OCI-M2 (cell line): Measurements from ENCODE around the gene PCNT.

ENCODE experiments used
- DNase-seq: peaks from one replicate; lab custom pipeline; 2025; ENCODE audit not compliant: unreplicated experiment; lab: John Stamatoyannopoulos, UW

Gene PCNT, protein sequence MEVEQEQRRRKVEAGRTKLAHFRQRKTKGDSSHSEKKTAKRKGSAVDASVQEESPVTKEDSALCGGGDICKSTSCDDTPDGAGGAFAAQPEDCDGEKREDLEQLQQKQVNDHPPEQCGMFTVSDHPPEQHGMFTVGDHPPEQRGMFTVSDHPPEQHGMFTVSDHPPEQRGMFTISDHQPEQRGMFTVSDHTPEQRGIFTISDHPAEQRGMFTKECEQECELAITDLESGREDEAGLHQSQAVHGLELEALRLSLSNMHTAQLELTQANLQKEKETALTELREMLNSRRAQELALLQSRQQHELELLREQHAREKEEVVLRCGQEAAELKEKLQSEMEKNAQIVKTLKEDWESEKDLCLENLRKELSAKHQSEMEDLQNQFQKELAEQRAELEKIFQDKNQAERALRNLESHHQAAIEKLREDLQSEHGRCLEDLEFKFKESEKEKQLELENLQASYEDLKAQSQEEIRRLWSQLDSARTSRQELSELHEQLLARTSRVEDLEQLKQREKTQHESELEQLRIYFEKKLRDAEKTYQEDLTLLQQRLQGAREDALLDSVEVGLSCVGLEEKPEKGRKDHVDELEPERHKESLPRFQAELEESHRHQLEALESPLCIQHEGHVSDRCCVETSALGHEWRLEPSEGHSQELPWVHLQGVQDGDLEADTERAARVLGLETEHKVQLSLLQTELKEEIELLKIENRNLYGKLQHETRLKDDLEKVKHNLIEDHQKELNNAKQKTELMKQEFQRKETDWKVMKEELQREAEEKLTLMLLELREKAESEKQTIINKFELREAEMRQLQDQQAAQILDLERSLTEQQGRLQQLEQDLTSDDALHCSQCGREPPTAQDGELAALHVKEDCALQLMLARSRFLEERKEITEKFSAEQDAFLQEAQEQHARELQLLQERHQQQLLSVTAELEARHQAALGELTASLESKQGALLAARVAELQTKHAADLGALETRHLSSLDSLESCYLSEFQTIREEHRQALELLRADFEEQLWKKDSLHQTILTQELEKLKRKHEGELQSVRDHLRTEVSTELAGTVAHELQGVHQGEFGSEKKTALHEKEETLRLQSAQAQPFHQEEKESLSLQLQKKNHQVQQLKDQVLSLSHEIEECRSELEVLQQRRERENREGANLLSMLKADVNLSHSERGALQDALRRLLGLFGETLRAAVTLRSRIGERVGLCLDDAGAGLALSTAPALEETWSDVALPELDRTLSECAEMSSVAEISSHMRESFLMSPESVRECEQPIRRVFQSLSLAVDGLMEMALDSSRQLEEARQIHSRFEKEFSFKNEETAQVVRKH (N-terminal part only)

DNA sequence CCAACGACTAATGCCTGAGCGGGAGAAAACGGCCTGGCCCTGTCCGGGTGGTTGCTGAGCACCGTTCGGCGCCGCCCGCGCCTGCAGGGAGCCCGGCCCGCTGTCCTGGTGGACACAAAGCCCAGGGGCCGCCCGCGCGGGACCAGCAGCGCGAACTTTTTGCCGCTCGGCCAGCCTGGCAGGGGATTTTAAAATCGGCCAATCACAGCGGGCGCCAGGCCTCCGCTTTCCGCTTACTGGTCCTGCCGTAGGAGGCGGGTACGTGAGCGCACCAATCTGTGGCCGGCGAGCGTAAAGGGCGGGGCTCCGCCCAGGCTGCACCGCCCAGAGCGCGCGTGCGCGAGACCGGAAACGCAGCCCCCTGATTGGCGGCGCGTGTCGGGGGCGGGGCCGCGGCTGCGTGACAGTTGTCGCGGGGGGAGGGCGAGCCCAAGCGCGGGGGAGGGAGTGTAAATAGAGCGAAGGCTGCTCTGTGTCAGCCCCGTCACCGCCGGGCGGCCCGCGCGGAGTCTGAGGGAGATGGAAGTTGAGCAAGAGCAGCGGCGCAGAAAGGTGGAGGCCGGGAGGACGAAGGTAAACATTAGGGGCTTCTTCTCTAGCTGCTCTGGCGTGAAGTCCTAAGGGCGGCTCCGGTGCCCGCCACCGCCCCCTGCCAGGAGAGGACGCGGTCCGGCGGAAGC lies at the start of gene PCNT, which contains the start of gene C21orf58:
Gene PCNT (plus strand): TSS at position 447 of the 680 bp plus-strand sequence. CDS start 73 bp downstream, at position 520.
Gene C21orf58 (minus strand): TSS at position 161 of the 680 bp plus-strand sequence. CDS start 1,132 bp downstream, outside the sequence.
- DNase-seq: peak; percentile 100

DNA sequence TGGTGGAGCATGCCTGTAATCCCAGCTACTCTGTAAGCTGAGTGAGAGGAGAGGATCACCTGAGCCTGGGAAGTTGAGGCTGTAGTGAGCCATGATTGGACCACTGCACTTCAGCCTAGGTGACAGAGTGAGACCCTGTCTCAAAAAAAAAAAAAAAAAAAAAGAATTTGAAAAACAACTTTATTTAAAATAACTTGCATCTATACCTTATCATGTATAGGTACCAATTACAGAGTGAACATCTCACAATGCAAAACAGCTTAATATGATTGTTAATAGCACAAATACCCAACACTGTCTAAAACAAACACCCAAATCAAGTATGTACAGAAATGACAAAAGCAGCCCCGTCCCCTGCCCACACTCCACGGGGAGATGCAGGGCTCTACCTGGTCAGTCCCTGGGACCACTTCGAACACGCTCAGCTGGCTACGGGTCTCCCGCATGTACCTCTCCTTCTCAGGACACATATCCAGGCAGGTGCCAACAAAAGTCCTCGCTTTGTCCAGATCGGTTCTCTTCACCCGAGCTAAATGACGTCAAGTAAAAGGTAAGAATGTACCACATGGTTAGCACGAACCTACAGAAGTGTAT lies 49.1 kb upstream of the PCNT start:
- DNase-seq: no peak

DNA sequence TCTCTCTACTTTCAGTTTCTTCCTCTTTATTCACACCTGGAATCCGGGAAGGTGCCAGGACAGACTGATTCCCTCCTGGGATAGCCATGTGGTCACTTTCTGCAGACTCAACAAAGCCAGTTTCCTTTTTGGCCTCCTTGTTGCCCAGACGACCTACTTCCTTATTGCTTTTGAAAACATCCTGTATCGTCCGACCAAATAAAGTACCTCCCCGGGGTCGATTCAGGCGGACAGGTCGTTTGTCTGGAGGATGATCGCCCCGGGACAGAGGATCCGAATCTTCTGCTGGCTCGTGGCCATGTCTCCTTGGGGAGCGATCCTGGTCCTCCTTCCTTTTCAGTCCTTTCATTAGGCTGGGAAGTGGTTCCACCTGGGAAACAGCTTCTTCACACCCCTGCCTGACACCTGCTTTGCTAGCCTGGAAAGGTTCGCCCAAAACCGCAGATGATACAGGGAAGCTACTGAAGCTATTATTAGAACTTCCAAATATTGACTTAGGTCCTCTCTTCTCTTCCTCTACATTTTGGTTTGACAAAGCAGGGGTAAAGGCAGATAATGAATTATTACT lies 39.8 kb upstream of the PCNT start:
- no peak for DNase-seq

DNA sequence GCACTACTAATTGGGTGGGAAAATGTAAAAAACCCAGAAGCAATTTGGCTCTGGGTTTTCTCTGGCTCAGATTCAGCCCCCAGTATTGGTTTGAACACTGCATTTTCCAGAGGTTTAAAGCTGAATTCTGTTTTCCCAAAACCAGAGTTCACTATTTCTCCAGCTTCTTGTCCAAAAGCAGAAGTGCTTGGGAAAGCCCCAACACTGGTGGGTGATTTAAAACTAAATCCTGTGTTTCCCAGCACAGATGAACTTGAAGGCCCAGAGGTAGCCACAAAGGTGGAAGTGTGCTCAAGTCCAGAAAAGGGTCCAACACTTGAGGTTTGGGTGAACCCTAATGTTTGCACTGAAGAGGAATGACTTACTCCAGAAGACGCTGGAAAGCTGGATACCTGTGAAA lies 39.2 kb upstream of the PCNT start:
- DNase-seq: no peak

DNA sequence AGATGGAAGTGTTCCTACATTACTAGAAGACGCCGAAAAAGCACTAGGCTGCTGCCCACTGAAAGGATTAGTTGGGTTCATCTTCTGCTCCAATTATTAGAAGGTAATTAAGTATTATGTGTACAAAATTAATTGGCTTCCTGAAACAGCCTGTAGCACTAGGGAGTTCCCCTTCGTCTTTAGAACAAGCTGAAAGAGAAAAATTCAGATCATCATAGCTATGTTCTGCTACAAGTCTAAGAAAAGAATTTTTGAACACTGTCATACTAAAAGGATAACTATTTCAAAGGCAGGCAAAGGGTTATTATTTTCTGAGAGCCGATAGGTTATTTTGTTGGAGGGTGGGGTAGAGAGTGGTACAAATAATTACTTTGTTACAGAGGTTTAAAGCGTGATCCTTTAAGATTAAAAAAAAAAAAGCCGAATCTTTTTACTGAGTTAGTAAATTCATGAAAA lies 38.7 kb upstream of the PCNT start, which contains the start of gene MCM3AP:
Gene MCM3AP (minus strand): TSS at position 406 of the 456 bp plus-strand sequence. CDS start 325 bp downstream, at position 81.
- DNase-seq: no peak

DNA sequence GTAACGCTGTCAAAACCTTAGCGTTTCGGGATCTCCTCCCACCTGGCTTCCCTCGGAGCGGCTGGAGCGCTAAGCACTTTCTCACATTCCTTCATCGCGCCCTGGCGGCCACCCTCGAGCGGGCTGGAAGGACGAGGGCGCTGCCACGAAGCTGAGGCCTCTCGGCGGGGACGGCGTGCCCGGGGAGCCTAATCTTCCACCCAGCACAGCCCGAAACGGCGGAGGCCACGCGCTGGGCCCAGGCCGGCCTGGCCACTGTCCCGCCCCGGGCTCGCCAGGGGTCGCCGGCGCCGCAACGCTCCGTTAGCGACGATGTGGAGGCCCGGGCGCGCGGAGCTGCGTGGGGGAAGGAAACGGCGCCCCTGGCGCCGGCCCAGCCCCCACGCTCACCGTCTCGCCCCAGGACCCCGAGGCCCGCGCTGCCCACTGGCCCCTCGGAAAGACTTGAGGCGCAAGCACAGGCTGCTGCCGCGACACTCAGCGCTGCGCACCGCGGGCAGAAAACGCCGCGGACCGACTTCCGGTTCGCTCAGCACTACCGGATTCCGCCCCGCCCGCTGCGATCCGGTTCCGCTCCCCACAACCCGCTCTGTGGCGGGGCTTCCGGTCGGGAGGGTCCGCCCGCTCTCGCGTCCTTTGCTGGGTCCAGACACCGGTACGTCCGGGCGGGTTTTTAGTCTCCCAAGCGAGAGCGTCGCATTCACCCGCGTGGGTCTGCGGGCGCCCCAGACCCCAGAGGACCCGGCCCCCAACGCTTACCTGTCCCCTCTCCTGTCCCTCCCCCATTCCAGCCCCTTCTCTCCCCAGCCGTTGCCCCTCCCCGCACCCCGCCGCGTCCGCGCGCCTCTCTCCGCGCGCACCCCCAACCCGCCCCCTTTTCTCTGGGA lies 38.0 kb upstream of the PCNT start, which contains the start of gene YBEY:
Gene YBEY (plus strand): TSS at position 582 of the 887 bp plus-strand sequence. CDS start 572 bp downstream, outside the sequence.
- DNase-seq: peak; percentile 99

DNA sequence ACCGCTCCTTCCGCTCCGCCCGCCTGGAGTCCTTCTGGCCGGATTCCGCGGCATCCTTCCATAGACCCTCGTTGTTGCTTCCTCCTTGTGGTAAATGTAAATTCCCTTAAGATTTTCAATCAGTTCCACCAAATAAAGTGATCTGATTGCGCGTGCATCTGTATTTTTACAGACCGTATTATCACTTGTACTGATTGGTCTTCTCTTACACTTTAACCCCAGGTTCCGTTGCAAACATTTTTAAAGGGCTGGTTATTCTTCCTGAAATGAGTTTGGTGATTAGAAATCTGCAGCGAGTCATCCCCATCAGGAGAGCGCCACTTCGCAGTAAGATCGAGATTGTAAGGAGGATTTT lies 37.3 kb upstream of the PCNT start:
- DNase-seq: no peak

DNA sequence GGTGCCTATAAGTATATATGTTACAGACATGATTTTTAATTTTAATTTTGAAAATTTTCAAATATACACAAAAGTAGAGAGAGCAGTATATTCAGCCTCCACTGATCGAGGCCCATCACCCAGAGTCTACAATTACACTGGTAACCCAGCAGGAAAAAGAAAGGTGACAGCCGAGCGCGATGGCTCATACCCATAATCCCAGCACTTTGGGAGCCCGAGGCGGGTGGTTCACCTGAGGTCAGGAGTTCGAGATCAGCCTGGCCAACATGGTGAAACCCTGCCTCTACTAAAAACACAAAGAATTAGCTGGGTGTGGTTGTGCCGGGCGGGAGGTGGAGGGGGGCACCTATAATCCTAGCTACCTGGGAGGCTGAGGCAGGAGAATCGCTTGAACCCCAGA lies 36.4 kb upstream of the PCNT start:
- DNase-seq: no peak

DNA sequence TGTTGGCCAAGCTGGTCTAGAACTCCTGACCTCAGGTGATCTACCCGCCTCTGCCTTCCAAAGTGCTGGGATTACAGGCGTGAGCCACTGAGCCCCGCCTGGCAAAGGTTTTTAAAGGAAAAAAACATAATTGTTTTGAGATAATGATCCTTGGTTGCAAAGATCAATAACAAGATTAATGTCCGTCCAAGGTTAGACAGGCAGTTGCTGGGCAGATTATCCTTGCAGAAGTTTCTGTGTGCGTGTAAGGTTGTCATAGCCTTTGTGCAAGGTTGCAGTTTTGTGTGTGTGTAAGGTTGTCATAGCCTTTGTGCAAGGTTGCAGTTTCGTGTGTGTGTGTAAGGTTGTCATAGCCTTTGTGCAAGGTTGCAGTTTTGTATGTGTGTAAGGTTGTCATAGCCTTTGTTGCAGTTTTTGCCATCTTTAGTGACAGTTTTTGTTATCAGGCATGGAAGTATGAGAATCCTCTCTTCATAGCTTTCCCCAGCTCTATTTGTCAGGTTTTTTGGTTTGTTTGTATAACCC lies 34.2 kb upstream of the PCNT start:
- DNase-seq: no peak

DNA sequence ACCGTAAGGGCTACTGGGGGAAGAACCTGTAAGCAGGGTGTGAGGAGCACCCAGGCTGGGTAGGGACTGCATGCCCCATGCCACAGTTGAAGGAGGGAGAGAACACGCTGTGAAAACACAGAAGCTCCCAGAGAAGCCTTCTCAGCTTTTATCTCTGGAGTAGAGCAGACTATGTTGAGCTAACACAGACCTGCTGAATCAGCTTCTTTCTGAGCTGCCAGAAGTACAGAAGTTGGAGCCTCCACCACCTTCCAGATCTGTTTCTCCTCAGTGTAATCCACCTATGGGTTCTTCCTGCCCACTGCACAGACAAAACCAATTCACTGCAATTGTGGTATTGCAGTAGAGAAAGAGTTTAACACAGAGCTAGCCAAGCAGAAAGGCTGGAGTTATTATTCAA lies 32.4 kb upstream of the PCNT start:
- DNase-seq: no peak

DNA sequence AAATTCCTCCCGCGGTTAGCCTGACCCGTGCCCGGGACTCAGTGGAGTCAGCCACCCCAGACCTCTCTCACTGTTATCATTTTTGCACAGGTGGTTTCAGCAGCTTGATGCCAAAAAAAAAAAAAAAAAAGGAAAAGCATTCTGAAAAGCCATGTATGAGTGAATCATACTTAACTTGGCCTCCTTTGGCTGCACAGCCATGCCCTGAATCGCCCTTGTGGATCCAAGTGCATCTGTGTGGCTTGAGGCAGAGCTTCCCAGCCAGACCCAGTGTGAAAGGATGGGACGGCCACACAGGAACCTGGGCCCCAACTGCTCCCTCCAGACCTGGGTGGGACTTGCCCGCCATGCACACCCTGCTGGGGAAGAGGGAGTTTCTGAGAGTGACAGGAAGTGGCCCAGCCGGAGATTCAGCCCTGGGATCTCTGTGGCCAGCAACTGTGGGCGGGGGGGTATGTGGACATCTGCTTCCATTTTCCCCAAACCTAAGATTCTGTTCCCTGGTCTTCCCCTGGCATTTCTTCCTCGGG lies 29.2 kb upstream of the PCNT start:
- peak; percentile 98 for DNase-seq

DNA sequence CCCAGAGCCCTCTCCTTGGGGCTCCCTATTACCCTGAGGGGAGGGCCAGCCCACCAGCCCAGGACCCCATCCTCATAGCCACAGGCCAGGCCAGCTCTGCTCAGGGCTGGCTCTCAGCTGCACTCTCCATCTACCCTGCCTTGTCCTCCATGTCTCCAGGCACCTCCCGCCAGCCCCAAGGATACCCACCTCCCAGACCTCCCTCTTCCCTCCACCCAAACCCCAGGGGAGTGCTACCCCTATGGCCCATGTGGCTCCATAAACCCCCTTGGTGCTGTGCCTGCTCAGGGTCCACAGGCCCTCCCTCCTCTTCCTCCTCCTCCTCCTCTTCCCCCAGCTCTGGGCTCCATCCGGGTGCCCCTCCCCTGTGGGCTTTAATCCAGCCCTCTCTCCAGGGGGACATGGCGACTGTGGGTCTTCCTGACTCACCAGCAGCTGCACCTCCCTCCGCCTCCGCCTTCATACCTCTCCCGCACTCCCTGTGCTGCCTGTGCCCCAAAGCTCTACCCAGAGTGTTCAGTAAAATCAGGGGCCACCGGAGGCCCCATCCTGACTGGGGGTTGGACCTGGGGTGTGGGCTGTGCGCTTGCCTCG lies 28.7 kb upstream of the PCNT start:
- DNase-seq: peak; percentile 97

DNA sequence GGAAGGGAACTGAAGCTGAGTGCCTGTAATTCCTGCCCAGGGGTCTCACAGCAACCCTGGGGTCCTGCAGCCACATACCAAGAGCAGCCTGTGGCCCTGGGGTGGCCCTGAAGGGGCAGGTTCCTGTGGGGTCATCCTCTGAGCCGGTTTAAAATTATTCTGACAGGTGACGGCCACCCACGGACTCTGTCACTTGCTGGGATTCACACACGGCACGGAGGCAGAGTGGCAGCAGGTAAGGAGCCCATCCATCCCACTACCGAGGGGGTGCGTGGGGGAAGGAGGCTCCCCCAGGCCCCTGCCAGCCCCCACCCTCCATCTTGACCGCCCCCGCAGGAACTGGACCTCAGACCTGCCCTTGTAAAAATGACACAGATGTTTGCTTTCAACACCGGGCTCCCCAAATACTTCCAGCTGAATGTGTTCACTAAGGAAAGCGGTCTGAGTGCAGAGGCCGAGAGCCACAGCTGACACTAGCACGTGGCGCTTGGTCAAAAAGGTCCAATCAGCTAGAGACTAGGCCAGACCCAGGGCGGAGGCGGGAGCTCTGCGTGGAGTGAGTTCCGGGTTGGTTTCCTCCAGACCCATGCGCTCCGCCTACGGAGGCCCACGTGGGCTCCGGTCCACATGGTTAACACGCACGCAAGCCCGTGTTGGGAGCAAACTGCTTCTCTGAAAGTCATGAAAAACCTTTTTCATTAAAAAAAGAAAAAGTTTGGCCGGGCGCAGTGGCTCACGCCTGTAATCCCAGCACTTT lies 27.8 kb upstream of the PCNT start:
- DNase-seq: peak; percentile 100

DNA sequence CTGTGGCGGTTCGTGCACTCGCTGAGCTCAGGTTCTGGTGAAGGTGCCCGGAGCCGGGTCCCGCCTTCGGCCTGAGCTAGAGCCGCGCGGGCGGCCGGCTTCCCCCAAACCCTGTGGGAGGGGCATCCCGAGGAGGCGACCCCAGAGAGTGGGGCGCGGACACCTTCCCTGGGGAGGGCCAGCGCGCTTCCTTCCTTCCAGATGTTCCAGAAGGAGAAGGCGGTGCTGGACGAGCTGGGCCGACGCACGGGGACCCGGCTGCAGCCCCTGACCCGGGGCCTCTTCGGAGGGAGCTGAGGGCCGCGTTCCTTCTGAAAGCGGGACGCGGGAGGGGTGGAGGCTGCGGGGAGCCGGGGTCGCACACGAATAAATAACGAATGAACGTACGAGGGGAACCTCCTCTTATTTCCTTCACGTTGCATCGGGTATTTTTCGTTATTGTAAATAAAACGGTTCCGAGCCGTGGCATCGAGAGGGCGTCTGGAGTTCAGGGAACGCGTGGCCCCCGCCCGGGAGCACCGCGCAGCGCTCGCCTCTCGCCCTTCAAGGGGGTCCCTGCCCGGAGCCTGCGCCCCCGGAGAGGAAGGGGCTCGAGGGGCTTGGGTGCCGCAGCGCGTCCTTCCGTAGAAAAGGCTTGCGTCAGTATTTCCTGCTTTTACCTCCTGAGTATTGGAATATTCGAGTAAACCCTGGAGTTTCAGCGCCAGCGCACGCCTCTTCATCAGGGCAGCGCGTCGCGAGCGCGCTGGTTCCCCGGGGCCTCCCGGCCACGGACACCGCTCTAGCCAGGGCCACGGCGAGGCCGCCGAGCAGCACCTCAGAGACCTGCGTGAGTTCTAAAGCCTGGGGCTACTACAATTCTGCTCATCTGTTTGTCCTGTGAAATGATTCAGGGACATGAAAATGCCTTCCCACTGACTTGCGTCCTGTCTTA lies 26.4 kb upstream of the PCNT start:
- DNase-seq: no peak

DNA sequence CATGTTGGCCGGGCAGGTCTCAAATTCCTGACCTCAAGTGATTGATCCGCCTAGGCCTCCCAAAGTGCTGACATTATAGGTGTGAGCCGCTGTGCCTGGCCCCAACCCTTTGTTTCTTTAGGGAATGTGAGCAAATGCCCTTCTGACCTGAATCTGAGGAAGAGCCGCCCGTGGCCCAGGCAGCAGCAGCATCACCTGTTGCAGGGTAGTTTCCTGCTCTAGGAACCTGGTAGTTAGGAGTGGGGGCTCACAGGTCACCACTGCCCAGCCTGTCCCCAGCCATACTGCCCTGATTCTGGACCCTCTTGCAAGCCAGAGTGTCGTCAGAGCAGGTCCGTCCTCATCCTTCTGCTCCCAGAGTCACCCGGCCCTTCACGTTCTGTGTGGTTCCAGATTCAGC lies 24.8 kb upstream of the PCNT start:
- no peak for DNase-seq

DNA sequence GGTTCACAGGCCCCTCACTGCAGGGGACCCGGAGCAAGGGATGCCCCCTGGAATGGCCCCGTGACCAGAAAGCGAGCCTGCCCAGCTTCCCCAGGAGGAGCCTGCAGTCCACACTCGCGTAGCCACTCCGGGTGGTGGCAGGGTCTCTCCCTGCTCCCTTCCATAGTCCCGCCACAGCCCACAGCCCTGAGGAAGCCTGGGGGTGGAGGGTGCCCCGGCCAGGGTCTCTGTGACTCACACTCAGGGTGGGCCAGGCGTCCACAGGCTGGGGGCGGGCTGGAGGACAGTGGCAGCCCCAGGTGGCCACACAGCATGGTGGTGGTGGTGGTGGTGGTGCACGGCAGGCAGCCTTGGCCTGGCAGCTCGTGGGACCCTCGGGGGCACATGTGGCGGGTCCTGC lies 22.2 kb upstream of the PCNT start:
- no peak for DNase-seq
